PC-9 (cell line): Measurements from ENCODE around the gene FAM118A.

Experiments used
- EZH2 ChIP-seq: fragments of 200-600 bp; sonication (generic); IDR thresholded peaks from 2 replicates; pipeline ENCODE4 v1.8.0; 2017; ENCODE audit warnings: antibody characterized with exemption, low read depth
- TF ChIP-seq, protein P1 (sequence below): fragments of 200-600 bp; sonication (generic); conservative IDR thresholded peaks from 2 replicates; pipeline ENCODE4 v1.6.1; 2017; ENCODE audit warnings: mixed run types, antibody characterized with exemption, mild to moderate bottlenecking, moderate library complexity

DNA sequence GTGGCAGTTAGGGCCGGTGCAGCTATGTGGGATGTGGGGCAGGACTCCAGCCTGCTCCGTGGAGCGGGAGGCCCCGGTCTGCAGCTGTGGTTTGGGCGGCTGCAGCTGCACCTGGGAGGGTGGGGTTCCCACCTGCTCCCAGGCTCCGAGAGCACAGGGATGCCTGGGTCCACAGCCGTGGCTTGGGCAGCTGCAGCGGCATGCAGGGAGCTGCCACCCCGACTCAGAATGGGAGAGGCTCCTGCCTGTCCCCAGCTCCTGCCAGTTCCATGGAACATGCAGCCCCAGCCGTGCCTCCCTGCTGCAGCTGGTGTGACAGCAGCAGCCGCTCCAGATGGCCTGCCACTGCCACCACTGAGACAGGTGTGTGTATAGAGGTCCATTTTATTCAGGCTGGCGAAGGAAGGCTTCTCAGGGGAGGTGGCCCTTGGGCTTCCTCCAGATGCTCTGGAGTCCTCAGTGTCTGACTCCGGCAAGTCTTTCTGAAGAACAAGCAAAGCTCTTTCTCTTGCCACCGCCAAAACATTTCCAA lies 46.7 kb upstream of the FAM118A start:
- TF ChIP-seq, protein P1, sequence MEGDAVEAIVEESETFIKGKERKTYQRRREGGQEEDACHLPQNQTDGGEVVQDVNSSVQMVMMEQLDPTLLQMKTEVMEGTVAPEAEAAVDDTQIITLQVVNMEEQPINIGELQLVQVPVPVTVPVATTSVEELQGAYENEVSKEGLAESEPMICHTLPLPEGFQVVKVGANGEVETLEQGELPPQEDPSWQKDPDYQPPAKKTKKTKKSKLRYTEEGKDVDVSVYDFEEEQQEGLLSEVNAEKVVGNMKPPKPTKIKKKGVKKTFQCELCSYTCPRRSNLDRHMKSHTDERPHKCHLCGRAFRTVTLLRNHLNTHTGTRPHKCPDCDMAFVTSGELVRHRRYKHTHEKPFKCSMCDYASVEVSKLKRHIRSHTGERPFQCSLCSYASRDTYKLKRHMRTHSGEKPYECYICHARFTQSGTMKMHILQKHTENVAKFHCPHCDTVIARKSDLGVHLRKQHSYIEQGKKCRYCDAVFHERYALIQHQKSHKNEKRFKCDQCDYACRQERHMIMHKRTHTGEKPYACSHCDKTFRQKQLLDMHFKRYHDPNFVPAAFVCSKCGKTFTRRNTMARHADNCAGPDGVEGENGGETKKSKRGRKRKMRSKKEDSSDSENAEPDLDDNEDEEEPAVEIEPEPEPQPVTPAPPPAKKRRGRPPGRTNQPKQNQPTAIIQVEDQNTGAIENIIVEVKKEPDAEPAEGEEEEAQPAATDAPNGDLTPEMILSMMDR = no peak
- TF ChIP-seq EZH2 = no peak
